ES-I3 (cell line): Measurements from ENCODE around the gene CACNA1S.

Source experiments
- H3K36me3 ChIP-seq: 2 replicates; pipeline ENCODE4 v1.6.1; 2013; ENCODE audit warnings: mild to moderate bottlenecking, low read length, control low read depth, moderate library complexity; ENCODE audit not compliant: insufficient read depth
- H3K4me1 ChIP-seq: 2 replicates; pipeline ENCODE4 v1.6.1; 2013; ENCODE audit warnings: mild to moderate bottlenecking, control low read depth, low read length; ENCODE audit not compliant: insufficient read depth
- H3K9ac ChIP-seq: 2 replicates; pipeline ENCODE4 v1.6.1; 2013; ENCODE audit warnings: low read depth, mild to moderate bottlenecking, low read length, moderate library complexity
- H3K9me3 ChIP-seq: 2 replicates; pipeline ENCODE4 v1.6.1; 2013; ENCODE audit warnings: mild to moderate bottlenecking, low read length, moderate library complexity; ENCODE audit not compliant: control insufficient read depth, insufficient read depth

CACNA1S gene

DNA sequence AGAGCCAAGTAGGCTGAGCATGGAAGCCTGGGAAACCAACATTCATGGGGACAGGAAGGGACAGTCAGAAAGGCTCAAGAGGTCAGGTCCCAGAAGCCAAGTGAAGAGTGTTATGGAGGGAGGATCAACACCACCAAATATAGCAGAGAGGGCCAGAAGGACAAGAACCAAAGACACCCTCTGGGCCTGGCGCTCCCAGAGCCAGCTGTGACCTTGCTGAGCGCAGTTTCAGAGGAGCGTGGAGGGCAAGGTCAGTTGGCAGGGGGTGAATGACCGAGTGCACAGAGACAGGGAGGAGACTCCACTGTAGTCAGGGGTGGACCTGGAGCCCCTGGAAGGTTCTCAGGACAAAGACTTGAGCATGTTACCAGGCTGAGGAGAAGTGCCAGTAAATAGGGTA, 19.2 kb upstream of the CACNA1S start:
- H3K9me3 ChIP-seq, result no peaks in the 10 kb centered on the region
- no peak overlapping the region for H3K9ac ChIP-seq
- peaks cover 6% of the 10 kb centered on the region for H3K4me1 ChIP-seq
- no peaks in the 10 kb centered on the region; the same call in 1 of the 2 replicates for H3K36me3 ChIP-seq

DNA sequence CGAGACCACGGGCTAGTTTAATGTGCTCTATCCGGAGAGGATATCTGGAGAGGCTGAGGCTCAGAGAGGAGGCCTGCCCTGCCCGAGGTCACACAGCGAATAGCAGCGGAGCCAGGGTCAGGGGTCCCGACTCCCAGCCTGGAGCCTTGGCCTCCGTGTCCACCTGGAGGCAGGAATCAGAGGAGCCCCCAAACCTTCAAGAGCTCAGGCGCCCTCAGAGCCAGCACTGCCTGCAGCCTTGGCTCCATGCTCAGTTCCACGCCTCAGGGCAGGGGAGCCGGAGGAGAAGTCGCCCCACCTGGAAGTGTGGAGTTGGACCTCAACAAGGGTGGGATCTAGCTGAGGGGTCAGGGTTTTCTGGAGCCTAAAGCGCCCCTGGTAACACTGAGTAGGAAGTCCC, 16.7 kb upstream of the CACNA1S start:
- Histone ChIP-seq H3K4me1 (peaks cover 6% of the 10 kb centered on the region), H3K36me3 (no peaks in the 10 kb centered on the region), H3K9ac (no peak overlapping the region), H3K9me3 (no peaks in the 10 kb centered on the region)

DNA sequence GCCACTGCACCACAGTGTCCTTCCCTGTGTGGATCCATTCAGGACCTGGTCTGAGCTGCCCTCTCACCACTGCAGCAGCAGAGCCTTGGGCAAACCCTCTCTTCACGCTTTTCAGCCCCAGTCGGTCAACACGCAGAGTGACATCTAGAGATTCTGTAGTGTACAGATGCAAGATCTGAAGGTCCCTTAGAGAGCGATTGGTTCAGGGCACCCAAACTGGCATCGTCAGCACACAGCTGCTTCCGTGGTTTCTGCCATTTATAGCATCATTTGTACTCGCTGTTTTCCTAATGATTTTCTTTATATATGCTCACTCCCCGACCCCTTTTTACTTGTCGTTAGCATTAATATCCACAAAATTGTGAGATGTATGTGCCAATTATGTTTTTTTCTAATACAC, 16.2 kb upstream of the CACNA1S start:
- Histone ChIP-seq H3K36me3 (no peaks in the 10 kb centered on the region), H3K9ac (no peak overlapping the region), H3K4me1 (peaks cover 6% of the 10 kb centered on the region), H3K9me3 (no peaks in the 10 kb centered on the region)

DNA sequence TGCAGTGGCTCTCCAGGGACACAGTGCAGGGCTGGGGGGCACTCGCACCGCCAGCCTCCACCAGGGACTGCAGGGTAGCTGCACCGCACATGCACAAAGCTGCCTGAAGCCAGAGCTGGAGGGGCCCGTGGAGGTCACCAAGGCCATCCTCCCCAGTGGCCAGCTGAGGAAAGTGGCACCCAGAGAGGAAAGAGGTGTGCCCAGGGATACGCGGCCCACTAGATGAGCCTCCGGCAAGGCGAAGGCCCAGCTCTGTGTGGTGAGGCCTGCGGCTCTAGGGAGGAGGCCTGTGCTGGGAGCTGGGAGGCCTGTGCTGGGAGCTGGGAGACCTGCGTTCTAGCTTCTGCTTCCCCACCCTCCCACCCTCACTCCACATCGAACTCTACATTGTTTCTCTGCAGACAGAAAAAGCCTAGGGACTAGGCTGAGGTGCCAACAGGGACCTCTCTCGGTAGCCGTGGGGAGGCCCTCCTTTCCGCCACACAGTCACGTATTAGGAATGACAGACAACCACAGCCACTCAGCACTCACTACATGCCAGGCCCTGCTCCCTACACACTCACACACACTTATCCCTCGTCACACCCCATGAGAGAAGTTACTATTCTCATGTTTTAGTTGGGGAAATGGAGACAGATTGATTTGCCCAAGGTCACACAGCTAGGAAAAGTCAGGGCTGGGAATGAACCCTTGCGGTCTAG, 15.7 kb upstream of the CACNA1S start:
- peaks cover 6% of the 10 kb centered on the region for H3K4me1 ChIP-seq

DNA sequence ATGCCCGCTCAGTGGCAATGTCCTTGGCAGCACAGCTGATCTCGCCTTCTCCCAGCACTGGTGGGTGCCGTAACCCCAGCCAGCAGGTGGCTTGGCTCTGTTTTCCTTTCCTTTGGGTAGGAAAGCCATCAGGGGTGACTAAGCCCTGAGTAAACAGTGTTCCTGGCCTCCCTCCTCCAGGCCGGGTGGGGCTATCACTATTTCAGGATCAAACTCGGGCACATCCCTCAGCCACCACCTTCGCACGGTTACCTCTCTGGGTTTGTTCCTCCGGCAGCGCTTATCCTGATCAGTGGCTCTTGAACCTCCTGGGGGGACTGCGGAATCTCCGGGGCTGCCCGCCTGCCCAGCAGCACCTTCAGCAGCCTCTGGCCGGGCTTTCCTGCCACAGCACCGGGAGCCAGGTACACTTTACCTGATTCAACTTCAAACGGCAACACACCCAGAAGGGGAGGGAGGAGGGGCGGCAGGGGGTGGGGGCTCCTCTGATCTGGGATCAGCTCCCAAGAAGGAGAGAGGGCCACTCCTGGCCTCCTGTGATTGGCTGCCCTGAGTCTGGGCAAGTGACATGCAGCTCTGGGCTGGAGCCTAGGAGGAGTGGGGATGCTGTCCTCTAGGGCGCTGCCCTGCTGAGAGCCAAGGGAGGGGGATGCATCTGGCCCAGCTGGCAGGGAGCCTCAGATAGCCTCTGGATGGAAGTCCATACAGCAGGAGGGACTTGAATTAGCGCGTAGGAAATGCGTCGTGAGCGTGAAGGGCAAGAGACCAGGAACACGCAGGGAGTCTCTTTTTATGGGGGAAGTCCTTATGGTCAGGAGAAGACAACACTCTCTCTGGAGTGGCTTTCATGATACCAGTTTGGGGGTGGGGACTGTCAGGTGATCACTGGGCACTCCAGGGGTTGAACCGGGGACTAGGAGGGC, 14.9 kb upstream of the CACNA1S start, which contains the start of gene ASCL5:
Gene ASCL5, minus strand, starts transcription at position 353 of the 923 bp plus-strand sequence. CDS start 11,812 bp downstream, outside the sequence.
- Histone ChIP-seq H3K4me1 (peaks cover 6% of the 10 kb centered on the region), H3K36me3 (no peaks in the 10 kb centered on the region), H3K9ac (peak within 1 kb of the TSS; percentile 28; the same call in 1 of the 2 replicates), H3K9me3 (no peaks in the 10 kb centered on the region)

More for the DNA sequence above, 15.7 kb upstream of the CACNA1S start:
- no peak overlapping the region for H3K9ac ChIP-seq
- no peaks in the 10 kb centered on the region for H3K36me3 ChIP-seq
- H3K9me3 ChIP-seq, result no peaks in the 10 kb centered on the region

DNA sequence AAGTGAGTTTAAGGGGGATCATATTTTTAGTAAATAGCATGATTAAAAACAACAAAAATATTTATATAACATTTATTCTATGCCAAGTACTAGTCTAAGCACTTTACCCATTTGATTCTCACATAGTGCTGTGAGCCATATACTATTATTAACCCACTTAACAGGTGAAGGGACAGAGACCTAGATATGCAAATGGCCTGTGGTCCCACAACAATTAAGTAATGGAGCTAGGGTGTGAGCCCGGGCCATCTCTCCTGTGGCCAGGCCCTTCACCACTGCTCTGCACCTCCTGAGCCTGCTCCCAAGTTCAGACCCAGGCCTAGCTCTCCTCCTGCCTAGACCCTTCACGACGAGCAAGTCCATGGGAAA, 14.2 kb upstream of the CACNA1S start:
- no peaks in the 10 kb centered on the region for H3K9me3 ChIP-seq
- H3K9ac ChIP-seq, result peak overlapping the region; percentile 28; the same call in 1 of the 2 replicates
- H3K36me3 ChIP-seq, result no peaks in the 10 kb centered on the region
- peaks cover 6% of the 10 kb centered on the region for H3K4me1 ChIP-seq

DNA sequence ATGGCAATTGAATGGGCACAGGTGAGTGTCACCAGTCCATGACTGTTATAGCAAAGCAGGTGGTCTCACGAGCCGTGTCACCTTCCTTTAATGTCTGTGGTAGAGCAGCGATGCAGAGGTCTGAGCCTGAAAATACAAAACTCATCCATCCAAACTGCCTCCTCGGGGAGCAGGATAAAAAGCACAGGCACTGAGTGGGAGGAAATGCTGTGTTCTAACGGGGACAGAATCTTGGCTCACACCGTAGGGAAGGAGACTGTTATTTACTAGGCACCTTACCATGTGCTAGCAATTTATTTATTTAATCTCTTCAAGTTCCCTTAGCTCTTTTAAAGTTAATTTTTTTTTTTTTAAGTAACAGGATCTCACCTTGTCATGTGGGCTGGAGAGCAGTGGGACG, 13.6 kb upstream of the CACNA1S start:
- Histone ChIP-seq H3K4me1 (peaks cover 6% of the 10 kb centered on the region), H3K9ac (no peak overlapping the region), H3K36me3 (no peaks in the 10 kb centered on the region), H3K9me3 (no peaks in the 10 kb centered on the region)

DNA sequence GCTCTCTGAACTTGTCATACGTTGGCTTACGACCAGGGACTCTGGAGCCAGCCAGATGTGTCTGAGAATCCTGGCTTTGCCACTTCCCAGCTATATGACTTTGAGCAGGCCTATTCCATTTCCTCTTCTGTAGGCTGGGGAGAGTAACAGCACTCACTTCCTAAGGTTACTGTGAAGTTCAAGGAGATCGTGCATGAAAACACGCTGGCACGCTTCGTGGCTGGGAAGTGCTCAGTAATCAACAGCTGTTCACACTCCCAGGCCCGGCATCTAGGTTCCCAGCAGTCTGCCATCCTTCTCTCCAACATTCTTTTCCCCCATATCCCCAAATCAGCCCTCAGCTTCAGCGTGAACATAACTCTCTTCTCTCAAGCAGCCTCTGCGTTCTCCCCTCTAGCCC, 12.8 kb upstream of the CACNA1S start:
- H3K9me3 ChIP-seq, result no peaks in the 10 kb centered on the region
- peaks cover 6% of the 10 kb centered on the region for H3K4me1 ChIP-seq
- no peak overlapping the region for H3K9ac ChIP-seq
- no peaks in the 10 kb centered on the region for H3K36me3 ChIP-seq

DNA sequence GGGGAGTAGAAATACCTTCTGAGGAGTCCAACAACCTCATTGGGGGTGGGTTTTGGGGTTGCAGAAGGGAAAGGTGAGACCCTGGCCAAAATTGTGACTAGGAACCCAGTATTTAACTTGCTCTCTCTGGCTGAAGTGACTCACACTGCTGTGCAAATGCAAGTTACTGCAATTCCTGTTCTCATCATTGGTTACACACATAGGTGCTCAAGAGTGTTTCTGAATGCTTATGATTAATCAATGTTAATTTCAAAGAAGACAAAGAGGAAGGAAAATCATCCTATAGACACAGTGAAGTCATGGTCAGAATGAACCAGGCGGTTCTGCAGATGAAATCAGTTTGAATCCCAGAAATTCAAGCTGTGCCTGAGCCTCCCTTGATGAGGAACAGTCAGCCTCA, 11.6 kb upstream of the CACNA1S start:
- Histone ChIP-seq H3K36me3 (no peaks in the 10 kb centered on the region), H3K9me3 (no peaks in the 10 kb centered on the region), H3K4me1 (peaks cover 11% of the 10 kb centered on the region), H3K9ac (no peak overlapping the region)

DNA sequence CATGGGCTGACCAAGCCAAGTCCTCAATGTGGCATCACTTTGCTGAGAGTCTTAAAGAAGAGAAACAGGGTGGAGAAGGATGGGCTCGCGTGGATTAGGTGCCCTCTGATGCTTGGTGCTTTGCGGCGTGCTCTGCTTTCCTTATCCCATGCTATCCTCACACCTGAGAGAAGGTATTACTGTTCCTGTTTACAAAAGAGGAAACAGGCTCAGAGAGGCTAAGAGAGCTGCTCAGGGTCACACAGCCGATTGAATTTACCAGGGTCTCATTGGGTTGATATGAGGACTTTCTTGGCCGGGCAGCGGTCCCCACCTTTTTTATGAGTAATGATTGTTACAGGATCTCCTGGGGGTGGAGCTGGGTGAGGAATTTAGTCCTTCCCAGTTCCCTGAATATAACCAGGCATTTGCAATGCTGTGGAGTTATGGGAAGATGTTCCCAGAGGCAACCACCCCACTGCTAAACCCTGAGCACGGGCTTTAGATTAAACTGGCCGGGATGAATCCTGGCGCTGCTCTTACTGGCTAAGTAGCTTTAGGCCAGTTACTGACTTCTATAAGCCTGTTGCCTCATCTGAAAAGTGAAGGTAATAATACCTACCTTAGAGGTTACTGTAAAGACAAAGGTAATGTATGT, 10.2 kb upstream of the CACNA1S start:
- H3K9ac ChIP-seq, result no peak overlapping the region
- H3K9me3 ChIP-seq, result no peaks in the 10 kb centered on the region
- H3K4me1 ChIP-seq, result peaks cover 8% of the 10 kb centered on the region

DNA sequence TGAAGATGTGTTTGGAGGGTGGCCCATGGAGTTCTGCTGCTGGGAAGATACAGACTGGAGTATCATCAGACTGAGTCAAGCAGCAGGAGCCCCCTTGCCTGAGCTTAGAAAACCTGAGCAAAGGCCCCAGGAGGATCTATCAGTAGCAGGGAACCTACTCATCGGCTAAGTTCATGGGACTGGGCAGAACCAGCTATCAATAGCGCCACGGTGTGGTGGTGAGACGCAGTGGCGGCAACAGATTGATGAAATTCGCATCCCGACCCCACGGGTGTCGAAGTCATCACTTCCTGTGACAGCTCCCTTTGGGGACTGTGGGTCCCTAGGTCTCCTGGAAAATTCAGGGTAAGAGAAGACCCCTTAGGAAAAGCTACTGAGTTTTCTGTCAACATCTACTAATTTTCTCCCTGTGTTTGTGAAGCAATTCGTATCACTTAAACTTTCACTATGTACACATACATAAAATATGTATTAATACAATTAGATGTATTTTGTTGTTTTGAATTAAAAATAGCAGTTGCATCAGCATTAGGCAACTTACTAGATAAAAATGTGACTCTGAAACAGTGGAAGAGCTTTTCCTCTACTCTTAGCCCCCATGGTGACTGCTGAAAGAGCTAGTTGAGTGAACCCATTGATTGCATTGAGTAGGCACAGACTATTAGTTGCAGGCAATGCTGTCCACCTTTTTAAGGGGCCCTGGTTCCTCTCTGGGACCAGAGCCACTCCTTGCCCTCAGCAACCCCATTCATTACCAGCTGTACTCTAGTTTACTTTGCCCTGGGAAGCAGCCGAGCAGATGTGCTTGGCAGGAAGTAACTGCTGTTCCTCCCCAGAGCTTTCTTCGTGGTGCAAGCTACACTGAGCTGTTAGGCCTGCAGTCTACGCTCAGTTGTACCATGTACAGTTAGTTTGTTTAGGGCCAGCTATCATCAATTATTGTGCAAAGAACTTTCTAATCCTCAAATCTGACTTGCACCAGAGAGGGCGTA, 7.3 kb upstream of the CACNA1S start:
- Histone ChIP-seq H3K4me1 (0 out of 2 replicates have a peak, but pooled peaks cover 5% of the 10 kb centered on the region), H3K9ac (no peak overlapping the region), H3K9me3 (no peaks in the 10 kb centered on the region), H3K36me3 (no peaks in the 10 kb centered on the region)

More for the DNA sequence above, 10.2 kb upstream of the CACNA1S start:
- no peaks in the 10 kb centered on the region for H3K36me3 ChIP-seq

DNA sequence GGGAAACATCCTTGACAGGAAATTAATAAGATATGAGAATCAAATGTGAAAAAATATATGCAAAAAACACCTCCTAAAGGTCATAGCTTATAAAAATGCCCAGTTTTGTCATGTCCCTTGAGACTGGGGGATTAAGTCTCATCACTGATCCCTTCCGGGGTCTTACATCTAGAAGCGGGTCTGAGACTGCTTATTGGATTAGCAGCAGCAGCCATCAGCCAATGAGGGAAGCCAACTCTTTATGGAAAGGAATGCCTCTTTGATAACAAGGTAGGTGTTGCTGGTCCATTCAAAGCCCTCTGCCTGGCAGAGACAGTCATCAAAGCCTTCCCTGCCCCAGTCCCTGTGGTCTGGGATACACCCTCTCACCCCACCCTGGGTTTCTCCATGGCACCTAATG, 3.9 kb upstream of the CACNA1S start:
- Histone ChIP-seq H3K36me3 (no peaks in the 10 kb centered on the region), H3K9ac (no peak overlapping the region), H3K9me3 (no peaks in the 10 kb centered on the region), H3K4me1 (0 out of 2 replicates have a peak, but pooled peaks cover 5% of the 10 kb centered on the region)

DNA sequence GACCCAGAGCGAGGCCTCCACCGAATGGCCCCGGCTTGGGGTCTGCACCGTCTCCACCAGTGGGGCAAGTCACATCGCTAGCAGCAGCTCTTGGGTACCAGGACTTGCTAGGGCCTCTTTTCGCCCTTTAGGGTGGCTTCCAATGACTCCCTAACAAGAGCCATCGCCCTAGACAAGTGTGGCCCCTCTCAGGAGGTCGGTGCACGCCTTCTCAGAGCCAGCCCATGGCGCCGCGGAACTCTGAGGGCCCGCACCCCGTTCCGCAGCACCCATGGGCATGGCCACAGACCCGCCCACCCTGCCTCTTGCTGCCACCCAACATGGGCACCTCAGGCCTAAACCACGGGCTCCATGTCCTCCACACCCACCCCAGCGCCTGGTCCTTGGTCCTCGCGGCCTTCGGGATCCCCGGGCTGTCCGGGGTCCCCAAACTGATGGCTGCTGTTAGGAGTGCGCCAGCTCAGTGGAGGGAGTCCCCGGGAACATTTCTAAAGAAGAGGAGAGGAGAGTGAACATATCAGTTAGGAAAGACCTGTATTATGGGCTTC, 3.2 kb upstream of the CACNA1S start:
- 0 out of 2 replicates have a peak, but pooled peaks cover 5% of the 10 kb centered on the region for H3K4me1 ChIP-seq
- H3K9me3 ChIP-seq, result no peaks in the 10 kb centered on the region
- H3K9ac ChIP-seq, result peak overlapping the region; percentile 54; the same call in 1 of the 2 replicates
- no peaks in the 10 kb centered on the region for H3K36me3 ChIP-seq
